H9 (cell line): ENCODE data around the gene SLIT1. TPM values are rescaled to one million over a fixed set of nuclear protein-coding genes. Genes with fewer than 3 reads are reported as not detected.

ENCODE experiments used
- DNase-seq: peaks from one replicate; pipeline ENCODE4 v3.0.0-alpha.2; 2017
- H2AFZ ChIP-seq: one replicate; pipeline ENCODE4 v1.6.1; 2013; ENCODE audit warnings: mild to moderate bottlenecking, low read length, control low read depth, moderate library complexity
- H2AK5ac ChIP-seq: 2 replicates; pipeline ENCODE4 v1.6.1; 2013; ENCODE audit warnings: low read length, control low read depth, mixed read lengths; ENCODE audit not compliant: insufficient read length
- H2BK120ac ChIP-seq: one replicate; pipeline ENCODE4 v1.6.1; 2013; ENCODE audit warnings: low read depth, mild to moderate bottlenecking, low read length, control low read depth, inconsistent platforms; ENCODE audit not compliant: poor library complexity, severe bottlenecking
- H2BK12ac ChIP-seq: 2 replicates; pipeline ENCODE4 v1.6.1; 2013; ENCODE audit warnings: low read length, control low read depth, mixed read lengths, low read depth; ENCODE audit not compliant: insufficient read length
- H2BK15ac ChIP-seq: 2 replicates; pipeline ENCODE4 v1.6.1; 2013; ENCODE audit warnings: low read depth, low read length, control low read depth
- H2BK20ac ChIP-seq: one replicate; pipeline ENCODE4 v1.6.1; 2013; ENCODE audit warnings: low read depth, mild to moderate bottlenecking, low read length, control low read depth, inconsistent platforms; ENCODE audit not compliant: poor library complexity, severe bottlenecking
- H2BK5ac ChIP-seq: 2 replicates; pipeline ENCODE4 v1.6.1; 2013; ENCODE audit warnings: low read length, control low read depth, mixed read lengths; ENCODE audit not compliant: insufficient read length
- H3K14ac ChIP-seq: 2 replicates; pipeline ENCODE4 v1.6.1; 2013; ENCODE audit warnings: low read length, control low read depth; ENCODE audit not compliant: insufficient read depth
- H3K18ac ChIP-seq: 2 replicates; pipeline ENCODE4 v1.6.1; 2013; ENCODE audit warnings: low read depth, mild to moderate bottlenecking, mixed read lengths, low read length, control low read depth; ENCODE audit not compliant: insufficient read length
- H3K23ac ChIP-seq: 2 replicates; pipeline ENCODE4 v1.6.1; 2013; ENCODE audit warnings: low read length, control low read depth, mixed read lengths, low read depth; ENCODE audit not compliant: insufficient read length
- H3K23me2 ChIP-seq: 2 replicates; pipeline ENCODE4 v1.6.1; 2013; ENCODE audit warnings: low read depth, mild to moderate bottlenecking, mixed read lengths, low read length, control low read depth; ENCODE audit not compliant: insufficient read length, poor library complexity, severe bottlenecking
- H3K27ac ChIP-seq: 2 replicates; pipeline ENCODE4 v1.5.1; 2013; ENCODE audit warnings: low read length, control low read depth, mixed read lengths, low read depth; ENCODE audit not compliant: insufficient read length
- H3K27me3 ChIP-seq: 2 replicates; pipeline ENCODE4 v1.6.1; 2013; ENCODE audit warnings: low read length, control low read depth, inconsistent platforms; ENCODE audit not compliant: insufficient read depth
- H3K4ac ChIP-seq: 2 replicates; pipeline ENCODE4 v1.6.1; 2013; ENCODE audit warnings: low read depth, mild to moderate bottlenecking, control low read depth, inconsistent platforms, low read length, moderate library complexity
- H3K4me1 ChIP-seq: 2 replicates; pipeline ENCODE4 v1.6.1; 2013; ENCODE audit warnings: low read length, control low read depth, inconsistent platforms; ENCODE audit not compliant: insufficient read depth
- H3K4me2 ChIP-seq: 2 replicates; pipeline ENCODE4 v1.6.1; 2013; ENCODE audit warnings: low read length, control low read depth, mixed read lengths; ENCODE audit not compliant: insufficient read length, insufficient read depth
- H3K56ac ChIP-seq: 2 replicates; pipeline ENCODE4 v1.6.1; 2013; ENCODE audit warnings: low read depth, mild to moderate bottlenecking, mixed read lengths, low read length, control low read depth; ENCODE audit not compliant: insufficient read length
- H3K79me1 ChIP-seq: 2 replicates; pipeline ENCODE4 v1.6.1; 2013; ENCODE audit warnings: low read depth, mild to moderate bottlenecking, moderate library complexity, low read length, control low read depth, inconsistent platforms; ENCODE audit not compliant: insufficient read depth, poor library complexity, severe bottlenecking
- H3K79me2 ChIP-seq: 2 replicates; pipeline ENCODE4 v1.6.1; 2013; ENCODE audit warnings: low read length, control low read depth, inconsistent platforms; ENCODE audit not compliant: insufficient read depth
- H3K9ac ChIP-seq: 2 replicates; pipeline ENCODE4 v1.6.1; 2013; ENCODE audit warnings: low read length, control low read depth, mixed read lengths; ENCODE audit not compliant: insufficient read length; ENCODE audit errors: extremely low read depth
- H3K9me3 ChIP-seq: one replicate; pipeline ENCODE4 v1.6.1; 2013; ENCODE audit warnings: low read depth, low read length, inconsistent platforms; ENCODE audit not compliant: control insufficient read depth
- H3T11ph ChIP-seq: one replicate; pipeline ENCODE4 v1.6.1; 2013; ENCODE audit warnings: mild to moderate bottlenecking, low read length, control low read depth, inconsistent platforms
- H4K20me1 ChIP-seq: one replicate; pipeline ENCODE4 v1.6.1; 2013; ENCODE audit not compliant: control insufficient read depth, insufficient read length, insufficient read depth
- H4K5ac ChIP-seq: 2 replicates; pipeline ENCODE4 v1.6.1; 2013; ENCODE audit warnings: low read depth, mild to moderate bottlenecking, mixed read lengths, low read length, control low read depth; ENCODE audit not compliant: insufficient read length
- H4K8ac ChIP-seq: replicated peaks from 2 replicates; pipeline ENCODE4 v1.6.1; 2013; ENCODE audit warnings: low read length, control low read depth, mixed read lengths, low read depth; ENCODE audit not compliant: insufficient read length
- H4K91ac ChIP-seq: 2 replicates; pipeline ENCODE4 v1.6.1; 2013; ENCODE audit warnings: low read depth, mild to moderate bottlenecking, moderate library complexity, mixed read lengths, low read length, control low read depth; ENCODE audit not compliant: insufficient read length
- H3K27ac Mint-ChIP-seq, 3 experiments: 2 replicates in 2 of 3; 3 replicates in 1 of 3; pipeline ENCODE4 v1.8.0; 2020 to 2021; ENCODE audit warnings: mixed read lengths in 3 of 3, mild to moderate bottlenecking in 1 of 3, moderate library complexity in 1 of 3
- H3K27me3 Mint-ChIP-seq: 2 replicates; pipeline ENCODE4 v1.8.0; 2021; ENCODE audit warnings: low read depth, mild to moderate bottlenecking, moderate library complexity, mixed read lengths
- H3K36me3 Mint-ChIP-seq, 3 experiments: 2 replicates in 2 of 3; 3 replicates in 1 of 3; pipeline ENCODE4 v1.8.0; 2020 to 2021; ENCODE audit warnings: low read depth in 3 of 3, mixed read lengths in 3 of 3; ENCODE audit not compliant: insufficient read depth in 1 of 3
- H3K4me1 Mint-ChIP-seq, 2 experiments: 2 replicates each; pipeline ENCODE4 v1.8.0; 2020; ENCODE audit warnings: mixed read lengths in 2 of 2
- H3K4me3 Mint-ChIP-seq, 2 experiments: 2 replicates in 1 of 2; 3 replicates in 1 of 2; pipeline ENCODE4 v1.8.0; 2020 to 2021; ENCODE audit warnings: mild to moderate bottlenecking in 2 of 2, mixed read lengths in 2 of 2, moderate library complexity in 1 of 2
- H3K9me3 Mint-ChIP-seq, 2 experiments: 2 replicates in 1 of 2; 3 replicates in 1 of 2; pipeline ENCODE4 v1.8.0; 2020; ENCODE audit warnings: mild to moderate bottlenecking in 2 of 2, mixed read lengths in 2 of 2, moderate library complexity in 1 of 2
- WGBS: extraction: QIAGEN DNeasy Blood & Tissue Kit; methylation state at CpG from one replicate; pipeline ENCODE4 v1.1.7; 2013; ENCODE audit warnings: missing lambda C conversion rate, low lambda C conversion rate, mixed read lengths; ENCODE audit not compliant: insufficient read length; ENCODE audit errors: extremely low coverage; 5-methylcytosine and 5-hydroxymethylcytosine counted together
- total RNA-seq: library from RNA; stranded (reverse); gene quantifications from 2 replicates; pipeline ENCODE4 v1.2.1, GENCODE V29; 2021
- TF ChIP-seq, protein P1 (sequence below): fragments of 200-600 bp; sonication (generic); conservative IDR thresholded peaks from 3 replicates; pipeline ENCODE4 v1.8.0; 2021; ENCODE audit warnings: antibody characterized with exemption, mild to moderate bottlenecking

The SLIT1 gene
- total RNA-seq, 1 experiment from 2014 or later: 0.57 TPM

DNA sequence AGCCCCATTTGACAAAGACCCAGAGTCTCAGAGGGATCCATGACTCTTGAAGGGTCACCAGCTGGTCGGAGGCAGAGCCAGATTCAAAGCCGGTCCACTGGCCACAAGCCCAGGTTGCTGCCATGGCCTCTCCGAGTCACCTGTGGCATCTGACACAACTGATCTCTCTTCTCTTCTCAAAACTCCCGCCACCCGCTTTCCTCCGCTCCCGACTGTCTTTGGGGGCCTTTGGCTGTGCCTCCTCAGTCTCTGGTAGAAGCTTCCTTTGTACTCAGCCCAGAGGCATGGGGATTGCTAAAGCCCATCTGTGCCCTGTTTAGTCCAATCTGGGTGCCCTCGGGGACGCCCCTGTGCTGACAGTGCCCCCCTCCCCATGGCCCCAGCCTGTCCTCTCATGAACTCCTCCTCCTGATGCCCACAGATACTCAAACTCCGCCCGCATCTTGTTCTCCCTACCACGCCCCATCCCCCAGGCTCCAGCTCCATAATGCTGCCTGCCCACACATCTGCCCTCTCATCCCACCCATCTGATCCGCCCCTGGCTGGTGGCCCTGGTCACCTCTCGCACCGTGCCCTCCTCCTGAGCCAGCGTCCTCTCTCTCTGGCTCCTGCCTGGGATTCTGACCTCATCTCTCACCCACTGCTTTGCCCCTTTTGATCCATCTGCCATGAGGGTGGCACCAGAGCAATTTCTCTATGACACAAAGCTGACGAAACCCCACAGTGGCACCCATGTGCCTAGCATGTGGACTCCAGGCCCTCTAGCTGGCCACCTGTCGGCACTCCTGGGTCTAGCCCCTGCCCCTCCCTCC is 150.6 kb downstream of the SLIT1 start:
- peaks cover 52 to 54% of the 10 kb centered on the region in 2 experiments for H3K4me1 Mint-ChIP-seq
- Histone ChIP-seq H3K27ac (no peak overlapping the region), H2BK120ac (no peak overlapping the region), H3K23ac (no peak overlapping the region), H3K56ac (no peak overlapping the region), H3K23me2 (no peaks in the 10 kb centered on the region), H3K18ac (no peak overlapping the region), H4K5ac (no peak overlapping the region), H3K4me1 (peaks cover 3% of the 10 kb centered on the region; the same call in 1 of the 2 replicates), H3K9ac (no peak overlapping the region), H3T11ph (no peak overlapping the region), H3K79me1 (no peaks in the 10 kb centered on the region), H4K8ac (no peak overlapping the region), H2BK15ac (no peak overlapping the region), H4K91ac (no peak overlapping the region), H3K4ac (no peak overlapping the region), H2BK20ac (no peak overlapping the region), H2AK5ac (no peak overlapping the region), H2BK5ac (no peak overlapping the region), H2AFZ (no peak overlapping the region), H4K20me1 (no peaks in the 10 kb centered on the region), H3K9me3 (no peaks in the 10 kb centered on the region), H3K14ac (no peak overlapping the region; the same call in 1 of the 2 replicates), H2BK12ac (no peak overlapping the region), H3K27me3 (no peaks in the 10 kb centered on the region), H3K79me2 (no peaks in the 10 kb centered on the region), H3K4me2 (no peak overlapping the region)
- H3K4me3 Mint-ChIP-seq: no peak overlapping the region
- no peak for DNase-seq
- no peaks in the 10 kb centered on the region for H3K9me3 Mint-ChIP-seq
- no CpG with 5 or more reads among the region's 18 CpGs for WGBS
- H3K36me3 Mint-ChIP-seq: no peaks in the 10 kb centered on the region
- H3K27me3 Mint-ChIP-seq: peaks cover 20% of the 10 kb centered on the region
- TF ChIP-seq, protein P1, sequence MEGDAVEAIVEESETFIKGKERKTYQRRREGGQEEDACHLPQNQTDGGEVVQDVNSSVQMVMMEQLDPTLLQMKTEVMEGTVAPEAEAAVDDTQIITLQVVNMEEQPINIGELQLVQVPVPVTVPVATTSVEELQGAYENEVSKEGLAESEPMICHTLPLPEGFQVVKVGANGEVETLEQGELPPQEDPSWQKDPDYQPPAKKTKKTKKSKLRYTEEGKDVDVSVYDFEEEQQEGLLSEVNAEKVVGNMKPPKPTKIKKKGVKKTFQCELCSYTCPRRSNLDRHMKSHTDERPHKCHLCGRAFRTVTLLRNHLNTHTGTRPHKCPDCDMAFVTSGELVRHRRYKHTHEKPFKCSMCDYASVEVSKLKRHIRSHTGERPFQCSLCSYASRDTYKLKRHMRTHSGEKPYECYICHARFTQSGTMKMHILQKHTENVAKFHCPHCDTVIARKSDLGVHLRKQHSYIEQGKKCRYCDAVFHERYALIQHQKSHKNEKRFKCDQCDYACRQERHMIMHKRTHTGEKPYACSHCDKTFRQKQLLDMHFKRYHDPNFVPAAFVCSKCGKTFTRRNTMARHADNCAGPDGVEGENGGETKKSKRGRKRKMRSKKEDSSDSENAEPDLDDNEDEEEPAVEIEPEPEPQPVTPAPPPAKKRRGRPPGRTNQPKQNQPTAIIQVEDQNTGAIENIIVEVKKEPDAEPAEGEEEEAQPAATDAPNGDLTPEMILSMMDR: no peak
- no peak overlapping the region; a peak in 1 of 7 replicates for H3K27ac Mint-ChIP-seq
